DMS114 treated with DMSO at 0.1 percent for 48 hours (cell line): Measurements from ENCODE around the gene NPPB.

Experiments used
- DNase-seq: peaks from one replicate; lab custom pipeline; 2025; ENCODE audit not compliant: unreplicated experiment; lab: John Stamatoyannopoulos, UW

The NPPB gene

DNA sequence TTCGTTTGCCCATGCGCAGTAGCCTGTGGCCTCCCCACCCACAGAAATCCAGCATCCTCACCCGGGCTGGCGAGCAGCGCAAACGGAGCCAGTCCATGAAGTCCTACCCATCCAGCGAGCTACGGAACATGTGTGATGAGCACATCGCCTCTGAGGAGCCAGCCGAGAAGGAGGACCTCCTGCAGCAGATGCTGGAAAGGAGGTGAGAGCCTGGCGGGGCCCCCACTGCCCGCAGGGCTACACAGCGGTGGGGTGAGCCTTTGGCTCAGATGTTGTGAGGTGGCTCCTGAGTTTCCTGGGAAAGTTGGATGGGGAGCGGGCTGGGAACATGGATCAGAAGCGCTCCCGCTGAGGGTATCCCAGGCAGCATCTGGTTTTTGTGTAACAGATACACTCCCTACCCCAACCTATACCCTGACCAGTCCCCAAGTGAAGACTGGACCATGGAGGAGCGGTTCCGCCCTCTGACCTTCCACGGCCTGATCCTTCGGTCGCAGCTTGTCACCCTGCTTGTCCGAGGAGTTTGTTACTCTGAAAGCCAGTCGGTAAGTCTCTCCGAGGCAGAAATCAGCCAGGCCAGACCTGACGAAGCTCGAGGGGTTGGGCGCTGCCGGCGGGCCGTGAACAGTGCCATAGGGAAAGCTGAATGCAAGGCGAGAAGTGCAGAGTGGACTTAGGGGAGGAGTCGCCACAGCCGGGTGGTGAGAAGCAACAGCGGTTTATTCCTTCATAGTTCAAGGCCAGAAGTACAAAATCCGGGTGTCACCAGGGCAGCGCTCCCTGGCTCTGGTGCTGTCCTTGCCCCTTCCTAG is 21.6 kb downstream of the NPPB start:
- no peak for DNase-seq

- no peak for DNase-seq
Observed at GRCh38 chr1:11835441-11836225, 23.1 kb downstream of the NPPB start.

DNA sequence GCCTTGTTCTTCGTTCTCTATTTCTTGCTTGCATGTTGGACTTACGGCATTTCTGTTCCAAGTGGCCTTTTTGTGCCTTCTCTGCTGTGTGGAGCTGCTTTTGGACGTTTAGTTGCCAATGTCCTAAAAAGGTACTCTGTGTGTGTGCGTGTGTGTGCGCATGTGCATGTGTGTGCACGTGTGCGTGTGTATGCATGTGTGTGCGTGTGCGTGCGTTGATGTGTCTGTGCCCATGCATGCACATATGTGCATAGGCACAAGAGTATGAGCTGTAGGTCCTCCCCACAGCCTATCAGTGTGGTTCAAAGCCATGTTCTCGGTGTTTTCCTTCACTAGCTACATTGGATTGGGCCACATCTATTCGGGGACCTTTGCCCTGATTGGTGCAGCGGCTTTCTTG is 24.8 kb downstream of the NPPB start:
- DNase-seq, result no peak

- no peak for DNase-seq
Observed at GRCh38 chr1:11833497-11833896, 25.2 kb downstream of the NPPB start.

- no peak for DNase-seq
Observed at GRCh38 chr1:11831945-11832725, 26.6 kb downstream of the NPPB start.

GRCh38 chr1:11828511-11828910 is 30.2 kb downstream of the NPPB start:
- no peak for DNase-seq

DNA sequence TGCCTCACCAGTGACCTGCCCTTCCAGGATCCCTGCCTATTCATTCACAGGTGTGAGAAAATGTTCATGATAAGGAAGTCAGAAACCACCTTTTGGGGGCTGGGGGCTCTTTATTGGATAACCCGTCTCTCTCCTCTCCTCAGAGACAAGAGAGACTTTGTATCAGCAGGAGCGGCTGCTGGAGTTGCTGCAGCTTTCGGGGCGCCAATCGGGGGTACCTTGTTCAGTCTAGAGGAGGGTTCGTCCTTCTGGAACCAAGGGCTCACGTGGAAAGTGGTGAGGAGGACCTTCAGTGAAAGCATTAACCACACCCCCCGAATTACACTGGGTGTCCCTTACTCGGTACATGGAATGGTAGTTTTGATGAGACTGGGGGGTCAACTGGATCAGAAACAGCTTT is 31.8 kb downstream of the NPPB start:
- no peak for DNase-seq

- no peak for DNase-seq
Observed at GRCh38 chr1:11825131-11825530, 33.6 kb downstream of the NPPB start.

DNA sequence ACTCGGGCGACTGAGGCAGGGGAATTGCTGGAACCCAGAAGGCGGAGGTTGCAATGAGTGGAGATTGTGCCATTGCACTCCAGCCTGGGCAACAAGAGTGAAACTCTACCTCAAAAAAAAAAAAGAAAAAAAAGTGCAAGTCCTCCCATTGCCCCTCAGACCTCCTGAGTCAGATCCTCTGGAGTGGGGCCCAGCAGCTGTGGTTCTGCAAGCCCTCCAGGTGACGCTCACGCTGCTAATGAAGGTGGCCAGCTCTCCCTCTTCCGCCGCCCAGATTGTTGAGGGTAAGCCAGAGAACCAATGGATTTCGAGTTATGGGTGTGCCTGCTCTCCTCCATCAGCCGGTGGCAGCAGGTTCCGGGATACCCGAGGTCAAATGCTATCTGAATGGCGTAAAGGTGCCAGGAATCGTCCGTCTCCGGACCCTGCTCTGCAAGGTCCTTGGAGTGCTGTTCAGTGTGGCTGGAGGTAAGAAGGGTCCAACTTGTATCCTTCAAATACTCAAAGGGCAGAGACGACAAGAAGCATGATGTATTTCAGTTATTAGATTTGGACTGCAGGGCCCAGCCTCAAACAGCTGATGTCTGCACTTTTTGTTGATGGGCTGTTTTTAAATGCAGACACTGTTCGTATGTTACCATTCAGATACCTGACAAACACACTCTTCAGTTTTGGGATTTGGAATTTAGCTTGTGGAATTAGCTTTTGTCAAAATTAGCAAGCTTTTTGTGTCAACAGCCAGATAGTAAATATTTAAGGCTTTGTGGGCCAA is 35.2 kb downstream of the NPPB start:
- no peak for DNase-seq

- no peak for DNase-seq
Observed at GRCh38 chr1:11822091-11822490, 36.7 kb downstream of the NPPB start.

- no peak for DNase-seq
Observed at GRCh38 chr1:11817192-11817591, 41.6 kb downstream of the NPPB start.

GRCh38 chr1:11813021-11813420 is 45.7 kb downstream of the NPPB start:
- DNase-seq, result no peak
